Myometrial cell (primary cell): ENCODE data around the gene HTD2. TPM values are rescaled to one million over a fixed set of nuclear protein-coding genes. Genes with fewer than 3 reads are reported as not detected.

Experiments used
- total RNA-seq: library from RNA; depleted of rRNA; stranded (reverse); fragments of >200 nt; gene quantifications from 2 replicates; pipeline ENCODE4 v1.2.3, GENCODE V29; 2015

The HTD2 gene
- total RNA-seq: 3.9 and 6.3 TPM in 2 replicates

DNA sequence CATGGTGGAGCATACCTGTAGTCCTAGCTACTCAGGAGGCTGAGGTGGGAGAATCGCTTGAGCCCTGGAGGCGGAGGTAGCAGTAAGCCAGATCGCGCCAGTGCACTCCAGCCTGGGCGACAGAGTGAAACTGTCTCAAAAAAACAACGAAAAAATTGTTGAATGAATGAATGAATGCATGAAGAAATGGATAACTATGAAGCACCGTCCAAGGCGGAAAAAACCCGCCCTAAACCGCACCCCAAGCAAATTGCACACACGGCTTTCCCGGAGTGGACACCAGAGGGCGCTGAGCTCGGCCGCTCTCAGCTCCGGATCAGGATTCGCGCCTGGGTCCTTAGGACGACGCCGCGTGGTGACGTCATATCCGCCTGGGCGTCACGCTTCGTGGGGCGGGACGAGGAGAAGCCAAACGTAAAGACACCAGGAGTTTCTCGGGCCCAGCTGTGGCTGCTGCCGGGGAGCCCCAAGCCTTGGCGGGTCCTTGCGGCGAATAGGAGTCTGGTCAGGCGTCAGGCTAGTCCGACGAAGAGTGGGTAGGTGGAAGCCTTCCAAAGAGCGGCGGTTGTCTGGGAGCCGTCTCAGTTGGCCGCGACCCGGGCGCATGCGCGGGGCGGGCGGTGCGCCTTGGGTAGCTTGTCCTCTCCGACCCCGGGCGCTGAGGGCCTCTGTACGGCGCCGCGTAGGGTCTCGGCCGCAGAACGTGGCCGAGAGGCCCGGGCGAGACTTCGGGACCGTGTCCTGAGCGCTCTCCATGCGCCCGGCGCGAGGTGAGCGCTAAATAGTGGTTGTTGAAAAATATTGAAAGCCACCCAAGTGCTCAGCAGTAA, at the start of gene HTD2, which contains the start of gene RPP14:
Gene HTD2, plus strand, starts transcription at position 639 of the 830 bp plus-strand sequence. CDS start 11,094 bp downstream, outside the sequence.
Gene RPP14, plus strand, starts transcription at position 364 of the 830 bp plus-strand sequence. CDS start 4,085 bp downstream, outside the sequence.

DNA sequence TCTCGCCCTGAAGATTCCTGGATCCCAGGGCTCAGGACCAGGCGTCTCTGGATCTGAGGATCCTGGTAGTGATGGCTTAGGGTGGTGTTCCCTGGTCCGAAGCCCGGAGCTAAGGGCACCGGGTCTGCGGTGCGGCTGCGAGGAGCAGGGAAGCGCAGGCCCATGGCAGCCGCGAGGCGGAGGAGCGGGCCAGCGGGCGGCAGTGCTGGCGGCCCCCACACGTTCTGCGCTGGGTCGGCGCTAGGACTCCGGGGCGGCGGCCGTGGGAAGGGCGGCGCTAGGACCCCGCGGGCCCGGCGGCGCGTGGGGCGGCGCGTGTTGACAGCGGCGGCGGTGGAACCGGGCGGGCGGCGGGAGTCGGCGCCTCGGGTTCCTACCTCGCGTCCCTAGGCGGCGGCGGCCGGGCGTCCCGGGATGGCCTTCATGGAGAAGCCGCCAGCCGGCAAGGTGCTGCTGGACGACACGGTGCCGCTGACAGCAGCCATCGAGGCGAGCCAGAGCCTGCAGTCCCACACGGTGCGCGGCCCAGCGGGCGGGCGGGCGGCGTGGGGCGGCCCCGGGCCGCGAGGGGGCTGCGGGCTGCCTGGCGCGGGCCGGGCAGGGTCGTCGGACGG, 26.4 kb downstream of the HTD2 start, which contains the start of gene PXK:
Gene PXK, plus strand, starts transcription at position 318 of the 614 bp plus-strand sequence. Its CDS starts 97 bp downstream, at position 415.

Other genes with a start within 250 kb of the HTD2 start
- gene DNASE1L3, start 95.5 kb upstream of the HTD2 start, total RNA-seq: not detected in 2 replicates
- 8.0 and 8.6 TPM in 2 replicates for gene ABHD6, start 68.7 kb upstream of the HTD2 start, total RNA-seq
- gene RPP14, start 275 bp upstream of the HTD2 start, total RNA-seq: 9.8 and 12.2 TPM in 2 replicates
- 62.8 and 67.9 TPM in 2 replicates for gene PXK, start 26.4 kb downstream of the HTD2 start, total RNA-seq
- 104 and 118 TPM in 2 replicates for gene PDHB, start 127.3 kb downstream of the HTD2 start, total RNA-seq
- gene KCTD6, start 185.6 kb downstream of the HTD2 start, total RNA-seq: 3.5 and 3.7 TPM in 2 replicates
- 5.0 and 8.9 TPM in 2 replicates for gene ACOX2, start 230.7 kb downstream of the HTD2 start, total RNA-seq